Endothelial cell of umbilical vein (primary cell): Measurements from ENCODE around the gene SPP2. TPM values are rescaled to one million over a fixed set of nuclear protein-coding genes. Genes with fewer than 3 reads are reported as not detected.

Experiments
- BruUV-seq: library from RNA; stranded (reverse); fragments of 400-500 nt; replicated peaks from 2 replicates; lab custom pipeline; 2021; lab: Mats Ljungman, UMichigan
- CTCF ChIA-PET: fragments of 300-600, 350-600 bp; sonication (Branson Sonifier 250); formaldehyde crosslinking; loops from one replicate; lab custom pipeline; 2021; ENCODE audit warnings: antibody characterized with exemption, inconsistent platforms; lab: Charles Lee
- POLR2A ChIA-PET: fragments of 300-600, 350-600 bp; sonication (Branson Sonifier 250); formaldehyde crosslinking; loops from one replicate; lab custom pipeline; 2021; ENCODE audit warnings: antibody characterized with exemption, inconsistent platforms; lab: Charles Lee
- DNase-seq: peaks from one replicate; pipeline ENCODE4 v3.0.0-alpha.2; 2011; ENCODE audit warnings: low read depth, low spot score
- FAIRE-seq: peaks from 2 replicates; lab custom pipeline; 2011; peaks lifted over from hg19 to GRCh38; lab: Jason Lieb, UNC
- H2AFZ ChIP-seq: 2 replicates; pipeline ENCODE4 v1.6.0; 2012; ENCODE audit warnings: low read depth, low read length, control low read depth, inconsistent platforms
- H3K27ac ChIP-seq: 2 replicates; pipeline ENCODE4 v1.5.1; 2011; ENCODE audit warnings: low read depth, mild to moderate bottlenecking, control low read depth, low read length, moderate library complexity; ENCODE audit not compliant: insufficient read depth
- H3K27me3 ChIP-seq, 2 experiments: 2 replicates each; pipeline versions ENCODE4 v1.6.0 to v1.6.1; 2011; ENCODE audit warnings: low read length in 2 of 2, mixed read lengths in 1 of 2; ENCODE audit not compliant: control insufficient read depth in 2 of 2, insufficient read depth in 2 of 2
- H3K36me3 ChIP-seq, 2 experiments: 2 replicates in 1 of 2; 3 replicates in 1 of 2; pipeline ENCODE4 v1.5.1; 2011; ENCODE audit warnings: low read length in 2 of 2, mild to moderate bottlenecking in 1 of 2, moderate library complexity in 1 of 2; ENCODE audit not compliant: control insufficient read depth in 2 of 2, insufficient read depth in 2 of 2; ENCODE audit errors: extremely low read depth in 1 of 2
- H3K4me1 ChIP-seq: 3 replicates; pipeline ENCODE4 v1.5.1; 2011; ENCODE audit warnings: mild to moderate bottlenecking, low read length; ENCODE audit not compliant: control insufficient read depth, insufficient read depth; ENCODE audit errors: extremely low read depth
- H3K4me2 ChIP-seq: 2 replicates; pipeline ENCODE4 v1.6.1; 2011; ENCODE audit warnings: low read length, control low read depth, mixed read lengths; ENCODE audit not compliant: insufficient read depth
- H3K4me3 ChIP-seq, 3 experiments: fragments of 200-600 bp in 1 of 3; sonication (generic), shearing (Covaris generic) in 1 of 3; replicated peaks in 1 of 3; 2 replicates each; pipeline ENCODE4 v1.5.1; 2011 to 2016; ENCODE audit warnings: control low read depth in 3 of 3, low read length in 3 of 3, mild to moderate bottlenecking in 2 of 3, inconsistent platforms in 1 of 3, low read depth in 1 of 3, moderate library complexity in 1 of 3; ENCODE audit not compliant: insufficient read depth in 1 of 3
- H3K79me2 ChIP-seq: 2 replicates; pipeline ENCODE4 v1.6.0; 2012; ENCODE audit warnings: low read length, inconsistent platforms; ENCODE audit not compliant: control insufficient read depth, insufficient read depth
- H3K9ac ChIP-seq: replicated peaks from 2 replicates; pipeline ENCODE3; 2011; ENCODE audit warnings: low read length, control low read depth; ENCODE audit not compliant: insufficient read depth; ENCODE audit errors: extremely low read depth
- H3K9me1 ChIP-seq: replicated peaks from 3 replicates; pipeline ENCODE4 v1.6.0; 2011; ENCODE audit warnings: mild to moderate bottlenecking, low read length; ENCODE audit not compliant: control insufficient read depth, insufficient read depth; ENCODE audit errors: extremely low read depth
- H3K9me3 ChIP-seq: replicated peaks from 2 replicates; pipeline ENCODE4 v1.5.1; 2012; ENCODE audit warnings: low read length, inconsistent platforms; ENCODE audit not compliant: control insufficient read depth, insufficient read depth
- H4K20me1 ChIP-seq: replicated peaks from 2 replicates; pipeline ENCODE3; 2011; ENCODE audit warnings: mild to moderate bottlenecking, low read length; ENCODE audit not compliant: control insufficient read depth, insufficient read depth; ENCODE audit errors: extremely low read depth
- CTCF ChIP-seq, 2 donors: IDR thresholded peaks; 1 replicate in 1 of 2; 2 replicates in 1 of 2; pipeline ENCODE4 v1.5.1; 2011; ENCODE audit warnings: low read length in 2 of 2, mild to moderate bottlenecking in 2 of 2, moderate library complexity in 2 of 2, control low read depth in 1 of 2, inconsistent platforms in 1 of 2, low read depth in 1 of 2; ENCODE audit not compliant: insufficient read depth in 1 of 2; ENCODE audit errors: extremely low read depth in 1 of 2
- EZH2 ChIP-seq: IDR thresholded peaks from 2 replicates; pipeline ENCODE4 v1.6.1; 2012; ENCODE audit warnings: borderline replicate concordance, low read depth, mild to moderate bottlenecking, moderate library complexity, low read length, inconsistent platforms; ENCODE audit not compliant: severe bottlenecking
- FOS ChIP-seq: IDR thresholded peaks from 2 replicates; pipeline ENCODE4 v1.6.1; 2011; ENCODE audit warnings: mild to moderate bottlenecking, low read length, moderate library complexity, borderline replicate concordance; ENCODE audit not compliant: insufficient read depth
- GATA2 ChIP-seq: IDR thresholded peaks from 2 replicates; pipeline ENCODE4 v1.7.0; 2011; ENCODE audit warnings: low read depth, mild to moderate bottlenecking, moderate library complexity, mixed read lengths, low read length; ENCODE audit not compliant: insufficient read length, insufficient read depth
- JUN ChIP-seq: IDR thresholded peaks from 2 replicates; pipeline ENCODE4 v1.6.1; 2011; ENCODE audit warnings: borderline replicate concordance, low read depth; ENCODE audit not compliant: insufficient read length, insufficient read depth
- MAX ChIP-seq: IDR thresholded peaks from 2 replicates; pipeline ENCODE4 v1.6.1; 2011; ENCODE audit not compliant: insufficient read depth, insufficient read length
- MYC ChIP-seq: IDR thresholded peaks from one replicate; pipeline ENCODE4 v1.6.1; 2011; ENCODE audit warnings: mild to moderate bottlenecking, low read depth, low read length
- POLR2A ChIP-seq: IDR thresholded peaks from 2 replicates; pipeline ENCODE4 v1.6.1; 2012; ENCODE audit warnings: low read depth, mild to moderate bottlenecking, control low read depth, low read length
- POLR2AphosphoS5 ChIP-seq: IDR thresholded peaks from 2 replicates; pipeline ENCODE4 v1.6.1; 2012; ENCODE audit warnings: low read depth, mild to moderate bottlenecking, control low read depth, low read length, moderate library complexity; ENCODE audit not compliant: insufficient read depth
- dilution Hi-C: fragments of 300-500 bp; cut with MboI; formaldehyde crosslinking; loops from one replicate; pipeline ENCODE4 v1.15.0; 2019; ENCODE audit warnings: low sequenced_read_pairs; ENCODE audit not compliant: extremely low pct_ligation_motif_present
- intact Hi-C: fragments of 100-400 bp; cut with micrococcal nuclease; formaldehyde crosslinking; loops from one replicate; pipeline ENCODE4 v1.10.0; 2022
- polyA plus RNA-seq, 4 experiments: library from polyadenylated mRNA; depleted of rRNA in 3 of 4; stranded (reverse) in 3 of 4; unstranded in 1 of 4; fragments of >200 nt; gene quantifications; 2 replicates each; pipeline versions ENCODE4 v1.2.1 to v1.2.3, GENCODE V29; 2011 to 2012; ENCODE audit warnings: missing spikeins in 1 of 4
- total RNA-seq: library from RNA; stranded (reverse); gene quantifications from 2 replicates; pipeline ENCODE4 v1.2.3, GENCODE V29; 2021

Gene SPP2
- total and polyA plus RNA-seq, 2 donors (not counting 3 experiments of a cell fraction or from before 2014, with no cell fraction given): not detected

GRCh38 chr2:234033174-234033573 lies 17.3 kb upstream of the SPP2 start:
- H4K20me1 ChIP-seq: no peaks in the 10 kb centered on the region
- no TSS peak for BruUV-seq
- H3K4me2 ChIP-seq: no peak overlapping the region
- peaks cover 17% of the 10 kb centered on the region for H3K4me1 ChIP-seq
- no peaks in the 10 kb centered on the region for H3K27me3 ChIP-seq
- no peak overlapping the region for H3K4me3 ChIP-seq
- TF ChIP-seq MAX: no peak
- no peak for TF ChIP-seq EZH2
- TF ChIP-seq CTCF (IDR thresholded peaks at IDR 0.05; ENCODE audit: extremely low read depth in 1 of 2, insufficient read depth in 1 of 2, low read depth in 1 of 2, low read length in 2 of 2): no peak
- TF ChIP-seq POLR2AphosphoS5: no peak
- no peak for TF ChIP-seq FOS
- no peak for TF ChIP-seq GATA2
- TF ChIP-seq POLR2A: no peak
- TF ChIP-seq JUN: no peak
- TF ChIP-seq MYC: no peak
- H3K9me1 ChIP-seq: no peaks in the 10 kb centered on the region
- POLR2A ChIA-PET: no interaction called here
- H3K79me2 ChIP-seq: no peaks in the 10 kb centered on the region
- H3K9ac ChIP-seq: no peak overlapping the region
- no peaks in the 10 kb centered on the region for H3K9me3 ChIP-seq
- no peak for FAIRE-seq
- intact Hi-C loops: no loop called here
- peak overlapping the region; percentile 59 for H3K27ac ChIP-seq
- no peak for DNase-seq
- no peaks in the 10 kb centered on the region for H3K36me3 ChIP-seq
- CTCF ChIA-PET: interaction anchor here (1.0 to 1.1 kb wide), 2 partner anchors 14 to 20 kb away, joined by 3 to 4 read pairs; no protein-coding TSS in a partner anchor
- H2AFZ ChIP-seq: peak overlapping the region; percentile 28
- dilution Hi-C loops: no loop called here
